Mammary epithelial cell (primary cell): Measurements from ENCODE around the gene C14orf39.
A peak's percentile ranks its signal among the peaks of the same experiment; 100 is the strongest.

Source experiments
- CTCF ChIP-seq, 2 donors: IDR thresholded peaks in 1 of 2; conservative IDR thresholded peaks in 1 of 2; 2 replicates each; pipeline ENCODE4 v1.5.1; 2011 to 2012; ENCODE audit warnings: inconsistent platforms in 2 of 2, low read length in 2 of 2, mild to moderate bottlenecking in 2 of 2, control low read depth in 1 of 2, low read depth in 1 of 2; ENCODE audit not compliant: insufficient read depth in 1 of 2; ENCODE audit errors: extremely low read depth in 1 of 2
- EZH2 ChIP-seq: IDR thresholded peaks from 2 replicates; pipeline ENCODE4 v1.6.1; 2012; ENCODE audit warnings: low read length, inconsistent platforms, borderline replicate concordance

GRCh38 chr14:60487211-60487610 is 1.3 kb upstream of the C14orf39 start:
- TF ChIP-seq EZH2 (peak; percentile 36), CTCF (conservative IDR thresholded peaks at IDR 0.05 in 1 of 2, IDR thresholded peaks at IDR 0.05 in 1 of 2; ENCODE audit: extremely low read depth in 1 of 2, insufficient read depth in 1 of 2, low read depth in 1 of 2, low read length in 2 of 2) (no peak)
